Endodermal cell (in vitro differentiated cells): ENCODE data around the gene NFKB1. TPM values are rescaled to one million over a fixed set of nuclear protein-coding genes. Genes with fewer than 3 reads are reported as not detected.

ENCODE experiments used
- DNase-seq: peaks from one replicate; pipeline ENCODE4 v3.0.0-alpha.2; 2017
- H3K27ac ChIP-seq: 2 replicates; pipeline ENCODE4 v1.5.1; 2013; ENCODE audit warnings: mild to moderate bottlenecking, low read depth, low read length, moderate library complexity
- H3K27me3 ChIP-seq: 2 replicates; pipeline ENCODE4 v1.6.1; 2013; ENCODE audit warnings: mild to moderate bottlenecking, low read length, moderate library complexity; ENCODE audit not compliant: insufficient read depth, control insufficient read depth, poor library complexity, severe bottlenecking
- H3K36me3 ChIP-seq: 2 replicates; pipeline ENCODE4 v1.7.0; 2013; ENCODE audit warnings: mild to moderate bottlenecking, low read length, moderate library complexity; ENCODE audit not compliant: control insufficient read depth, insufficient read depth
- H3K4me1 ChIP-seq: one replicate; pipeline ENCODE4 v1.7.0; 2013; ENCODE audit warnings: low read length; ENCODE audit not compliant: control insufficient read depth, insufficient read depth
- H3K4me3 ChIP-seq: 2 replicates; pipeline ENCODE4 v1.5.1; 2013; ENCODE audit warnings: mild to moderate bottlenecking, low read length, moderate library complexity
- H3K9ac ChIP-seq: 2 replicates; pipeline ENCODE4 v1.6.1; 2013; ENCODE audit warnings: mild to moderate bottlenecking, low read length, moderate library complexity; ENCODE audit not compliant: poor library complexity, severe bottlenecking; ENCODE audit errors: extremely low read depth
- H3K9me3 ChIP-seq: 2 replicates; pipeline ENCODE4 v1.6.1; 2013; ENCODE audit warnings: mild to moderate bottlenecking, low read length, moderate library complexity; ENCODE audit not compliant: control insufficient read depth
- H3K27ac Mint-ChIP-seq: 2 replicates; pipeline ENCODE4 v1.8.0; 2020; ENCODE audit warnings: mixed read lengths
- H3K27me3 Mint-ChIP-seq: 2 replicates; pipeline ENCODE4 v1.8.0; 2021; ENCODE audit warnings: mild to moderate bottlenecking, mixed read lengths; ENCODE audit not compliant: insufficient read depth
- H3K36me3 Mint-ChIP-seq: 2 replicates; pipeline ENCODE4 v1.8.0; 2020; ENCODE audit warnings: low read depth, mixed read lengths
- H3K4me1 Mint-ChIP-seq: 2 replicates; pipeline ENCODE4 v1.8.0; 2020; ENCODE audit warnings: mixed read lengths
- H3K4me3 Mint-ChIP-seq: 2 replicates; pipeline ENCODE4 v1.8.0; 2020; ENCODE audit warnings: mild to moderate bottlenecking, moderate library complexity, mixed read lengths
- H3K9me3 Mint-ChIP-seq: 2 replicates; pipeline ENCODE4 v1.8.0; 2020; ENCODE audit warnings: mild to moderate bottlenecking, mixed read lengths
- CTCF ChIP-seq: fragments of 200-600 bp; sonication (generic); conservative IDR thresholded peaks from 2 replicates; pipeline ENCODE4 v1.5.0; 2021; ENCODE audit warnings: antibody characterized with exemption, mild to moderate bottlenecking
- WGBS, 2 experiments: methylation state at CpG; one replicate each; pipeline versions ENCODE4 v1.1.5 to v1.1.7; 2013; ENCODE audit warnings: missing lambda C conversion rate in 2 of 2, mixed read lengths in 1 of 2; ENCODE audit not compliant: insufficient coverage in 1 of 2, insufficient read length in 1 of 2; 5-methylcytosine and 5-hydroxymethylcytosine counted together
- total RNA-seq, 2 donors: library from RNA; stranded (reverse); fragmentation: NEBNext Ultra II Directional in 1 of 2; extraction: Animal tissue kit (Norgen Biotek cat#: 25700) in 1 of 2; gene quantifications; 2 replicates in 1 of 2; 3 replicates in 1 of 2; pipeline ENCODE4 v1.2.1, GENCODE V29; 2021

The NFKB1 gene
- total RNA-seq, 2 donors from 2014 or later, result 4.4 to 5.6 TPM

DNA sequence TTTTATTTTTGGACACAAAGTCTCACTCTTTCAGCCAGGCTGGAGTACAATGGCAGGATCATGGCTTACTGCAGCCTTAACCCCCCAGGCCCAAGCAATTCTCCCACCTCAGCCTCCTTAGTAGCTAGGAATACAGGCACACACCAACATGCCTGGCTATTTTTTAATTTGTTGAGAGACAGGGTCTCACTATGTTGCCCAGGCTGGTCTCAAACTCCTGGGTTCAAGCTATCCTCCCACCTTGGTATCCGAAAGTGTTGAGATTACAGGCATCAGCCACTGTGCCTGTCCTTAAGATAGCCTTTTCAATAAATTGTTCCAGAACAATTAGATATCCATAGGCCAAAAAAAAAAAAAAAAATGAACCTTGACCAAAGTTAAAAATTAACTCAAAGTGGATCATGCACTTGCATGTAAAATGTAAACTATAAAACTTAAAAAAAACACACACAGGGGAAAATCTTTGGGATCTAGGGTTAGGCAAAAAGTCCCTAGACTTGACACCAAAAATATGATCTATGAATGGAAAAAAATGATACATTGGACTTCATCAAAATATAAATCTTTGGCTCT lies 28.6 kb upstream of the NFKB1 start:
- Histone ChIP-seq H3K27me3 (no peaks in the 10 kb centered on the region), H3K36me3 (no peaks in the 10 kb centered on the region), H3K9me3 (peaks cover 4% of the 10 kb centered on the region), H3K27ac (no peak overlapping the region), H3K4me1 (no peaks in the 10 kb centered on the region), H3K9ac (no peak overlapping the region), H3K4me3 (no peak overlapping the region)
- Mint-ChIP-seq H3K4me1 (no peaks in the 10 kb centered on the region), H3K36me3 (no peaks in the 10 kb centered on the region), H3K27ac (no peak overlapping the region), H3K9me3 (peaks cover 21% of the 10 kb centered on the region), H3K27me3 (peaks cover 2% of the 10 kb centered on the region), H3K4me3 (no peak overlapping the region)
- 89 to 100% methylated on average over 1 of the region's 1 CpG for WGBS, 2 experiments
- no peak for DNase-seq
- TF ChIP-seq CTCF, result no peak

DNA sequence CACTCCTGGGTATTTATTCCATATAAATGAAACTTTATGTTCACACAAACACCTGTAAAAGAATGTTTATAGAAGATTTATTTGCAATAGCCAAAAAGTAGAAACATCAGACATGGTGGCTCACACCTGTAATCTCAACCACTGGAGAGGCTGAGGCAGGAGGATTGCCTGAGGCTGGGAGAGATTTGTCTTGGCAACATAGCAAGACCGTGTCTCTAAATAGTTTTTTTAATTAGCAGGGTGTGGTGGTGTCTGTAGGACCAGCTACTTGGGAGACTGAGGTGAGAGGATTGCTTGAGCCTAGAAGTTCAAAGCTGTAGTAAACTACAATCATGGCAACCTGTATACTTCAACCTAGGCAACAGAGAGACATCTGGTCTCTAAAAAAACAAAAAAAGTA lies 27.7 kb upstream of the NFKB1 start:
- Mint-ChIP-seq H3K4me1 (no peaks in the 10 kb centered on the region), H3K4me3 (no peak overlapping the region), H3K9me3 (peaks cover 30% of the 10 kb centered on the region), H3K36me3 (no peaks in the 10 kb centered on the region), H3K27me3 (no peaks in the 10 kb centered on the region), H3K27ac (no peak overlapping the region)
- H3K36me3 ChIP-seq, result no peaks in the 10 kb centered on the region
- no peaks in the 10 kb centered on the region for H3K4me1 ChIP-seq
- H3K27me3 ChIP-seq, result no peaks in the 10 kb centered on the region
- H3K9me3 ChIP-seq, result peaks cover 4% of the 10 kb centered on the region
- WGBS, 2 experiments, result 80 to 100% methylated on average over 1 of the region's 1 CpG
- no peak for DNase-seq
- no peak overlapping the region for H3K27ac ChIP-seq
- TF ChIP-seq CTCF, result no peak
- no peak overlapping the region for H3K9ac ChIP-seq
- H3K4me3 ChIP-seq, result no peak overlapping the region

DNA sequence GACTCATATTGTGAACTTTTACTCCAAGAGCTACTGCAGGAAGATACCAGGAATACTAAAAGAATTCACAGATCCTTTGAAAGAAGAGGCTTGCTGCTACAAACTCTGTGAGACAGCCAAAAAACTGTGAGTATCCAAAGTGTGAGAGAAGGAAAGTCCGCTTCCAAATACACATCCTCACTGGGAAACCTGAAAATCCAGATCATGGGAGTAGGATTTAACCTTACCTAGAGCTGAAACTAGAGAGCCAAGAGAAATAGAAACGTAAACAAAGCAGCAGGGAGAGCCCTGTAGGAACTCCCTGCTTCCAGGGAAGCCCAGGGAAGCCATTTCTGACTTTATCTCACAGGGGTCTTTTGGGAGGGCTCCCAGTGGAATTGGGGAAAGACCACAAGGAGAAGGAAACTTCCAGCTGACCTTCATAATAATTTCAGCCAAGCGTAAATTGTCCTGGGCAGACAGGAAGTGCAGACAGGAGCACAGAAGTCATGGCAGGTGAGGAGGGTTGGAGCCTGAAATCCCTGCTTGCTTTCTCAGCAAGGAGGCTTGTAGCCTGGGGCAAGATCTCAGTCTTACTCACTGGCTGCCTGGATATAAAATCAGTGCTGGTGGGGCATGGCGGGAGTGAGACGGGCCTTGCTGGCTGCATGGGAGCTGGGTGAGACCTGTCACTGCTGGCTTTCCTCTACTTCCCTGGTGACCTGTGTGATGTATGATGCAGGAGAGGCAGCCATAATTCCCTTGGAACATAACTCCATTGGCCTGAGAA lies 26.2 kb upstream of the NFKB1 start:
- peak overlapping the region; percentile 14 for H3K4me3 ChIP-seq
- no peak overlapping the region for H3K9ac ChIP-seq
- peaks cover 4% of the 10 kb centered on the region for H3K9me3 ChIP-seq
- DNase-seq, result no peak
- peaks cover 42% of the 10 kb centered on the region for H3K9me3 Mint-ChIP-seq
- no peak overlapping the region for H3K27ac Mint-ChIP-seq
- no peaks in the 10 kb centered on the region for H3K36me3 Mint-ChIP-seq
- no peaks in the 10 kb centered on the region for H3K4me1 ChIP-seq
- H3K27ac ChIP-seq, result no peak overlapping the region
- H3K4me1 Mint-ChIP-seq, result no peaks in the 10 kb centered on the region
- TF ChIP-seq CTCF, result no peak
- 63 to 70% methylated on average over 1 to 4 of the region's 5 CpGs for WGBS, 2 experiments
- no peak overlapping the region for H3K4me3 Mint-ChIP-seq
- H3K27me3 ChIP-seq, result no peaks in the 10 kb centered on the region
- no peaks in the 10 kb centered on the region for H3K36me3 ChIP-seq
- H3K27me3 Mint-ChIP-seq, result no peaks in the 10 kb centered on the region
